ENCODE results near the gene WEE1. TPM values are rescaled to one million over a fixed set of nuclear protein-coding genes. Genes with fewer than 3 reads are reported as not detected.
A peak's percentile ranks its signal among the peaks of the same experiment; 100 is the strongest.

Gene WEE1
- total and polyA plus RNA-seq, 2 experiments from 2014 or later, result 50.7 to 149 TPM

- TF ChIP-seq ZNF462 (CRISPR knock-in tag; IDR thresholded peaks at IDR 0.05), result no peak
Measured at GRCh38 chr11:9563196-9563730, 10.2 kb upstream of the WEE1 start (continued).

- ATAC-seq (peak; percentile 67), DNase-seq (ENCODE audit: low spot score) (peak; percentile 85)
- no peak for TF ChIP-seq EZH2 (IDR thresholded peaks at IDR 0.05; ENCODE audit: low read depth, unreplicated experiment)
- TF ChIP-seq ETS1 (IDR thresholded peaks at IDR 0.05), result no peak
- no peak for TF ChIP-seq REST (IDR thresholded peaks at IDR 0.05; ENCODE audit: unreplicated experiment)
- TF ChIP-seq CREB1 (CRISPR knock-in tag; IDR thresholded peaks at IDR 0.05; ENCODE audit: low read depth), result peak; percentile 59; the same call in 1 of the 2 replicates
- TF ChIP-seq NANOG (IDR thresholded peaks at IDR 0.05; ENCODE audit: borderline replicate concordance), result no peak
- no peak for TF ChIP-seq ZNF114 (CRISPR knock-in tag; IDR thresholded peaks at IDR 0.05)
- H3K4me1 ChIP-seq (ENCODE audit: insufficient read depth), result peaks cover 25% of the 10 kb centered on the region
- H3F3A ChIP-seq (replicated peaks; ENCODE audit: low read depth), result no peaks in the 10 kb centered on the region
- H3K27me3 ChIP-seq (ENCODE audit: insufficient read depth), result no peaks in the 10 kb centered on the region
- no peak overlapping the region for H2AFZ ChIP-seq
- H4K20me1 ChIP-seq (replicated peaks; ENCODE audit: insufficient read depth), result no peaks in the 10 kb centered on the region
- Mint-ChIP-seq H3K4me1 (peaks cover 41% of the 10 kb centered on the region), H3K27ac (peak overlapping the region; percentile 91), H3K27me3 (ENCODE audit: insufficient read depth, low read depth, poor library complexity) (peaks cover 17% of the 10 kb centered on the region), H3K4me3 (no peak overlapping the region; the same call in 2 of the 3 replicates), H3K9me3 (peaks cover 12% of the 10 kb centered on the region; the same call in 2 of the 3 replicates), H3K36me3 (ENCODE audit: low read depth) (peaks cover 6% of the 10 kb centered on the region)
- H3K4me2 ChIP-seq, result no peak overlapping the region
- H3K4me3 ChIP-seq, result no peak overlapping the region
- H3K36me3 ChIP-seq (ENCODE audit: insufficient read depth), result no peaks in the 10 kb centered on the region
- no peaks in the 10 kb centered on the region for H3K79me2 ChIP-seq (replicated peaks; ENCODE audit: insufficient read depth)
- no peaks in the 10 kb centered on the region for H3K9me2 ChIP-seq (ENCODE audit: insufficient read depth)
- H3K27ac ChIP-seq (ENCODE audit: low read depth), result peak overlapping the region; percentile 81
Measured at GRCh38 chr11:9565822-9566560, 7.5 kb upstream of the WEE1 start.
